CD4-positive, alpha-beta T cell (primary cell): Measurements from ENCODE around the gene AHRR. TPM values are rescaled to one million over a fixed set of nuclear protein-coding genes. Genes with fewer than 3 reads are reported as not detected.

Experiments used
- ATAC-seq: fragments of 200-7000 bp; cut with Tn5 transposase; one replicate; pipeline ENCODE4 v1.10.0; 2022; ENCODE audit warnings: mild to moderate bottlenecking; ENCODE audit not compliant: poor library complexity
- CTCF ChIA-PET: fragments of 350-600 bp; sonication (Branson Sonifier 250); formaldehyde crosslinking; loops from one replicate; lab custom pipeline; 2021; ENCODE audit warnings: antibody characterized with exemption, inconsistent platforms; lab: Charles Lee
- POLR2A ChIA-PET: fragments of 350-600 bp; sonication (Branson Sonifier 250); formaldehyde crosslinking; loops from one replicate; lab custom pipeline; 2021; ENCODE audit warnings: antibody characterized with exemption, inconsistent platforms; lab: Charles Lee
- DNase-seq, 14 experiments: peaks; one replicate each; pipeline ENCODE4 v3.0.0-alpha.2; 2013 to 2020; ENCODE audit warnings: mixed read lengths in 2 of 14
- H3K27ac ChIP-seq, 2 donors: one replicate each; pipeline versions ENCODE4 v1.5.1 to v1.7.0; 2013; ENCODE audit warnings: low read length in 2 of 2, low read depth in 1 of 2, mild to moderate bottlenecking in 1 of 2
- H3K27me3 ChIP-seq, 2 experiments: 1 replicate in 1 of 2; 2 replicates in 1 of 2; pipeline versions ENCODE4 v1.6.1 to v1.7.0; 2013; ENCODE audit warnings: low read length in 2 of 2, control low read depth in 1 of 2, mild to moderate bottlenecking in 1 of 2, moderate library complexity in 1 of 2; ENCODE audit not compliant: insufficient read depth in 2 of 2, control insufficient read depth in 1 of 2
- H3K36me3 ChIP-seq: one replicate; pipeline ENCODE4 v1.6.1; 2013; ENCODE audit warnings: low read length, control low read depth; ENCODE audit not compliant: insufficient read depth
- H3K4me1 ChIP-seq: one replicate; pipeline ENCODE4 v1.6.1; 2013; ENCODE audit warnings: low read length, control low read depth; ENCODE audit not compliant: insufficient read depth
- H3K4me3 ChIP-seq: one replicate; pipeline ENCODE4 v1.5.1; 2013; ENCODE audit warnings: mild to moderate bottlenecking, low read length, moderate library complexity
- H3K9me3 ChIP-seq, 2 experiments: 1 replicate in 1 of 2; 2 replicates in 1 of 2; pipeline versions ENCODE4 v1.6.1 to v1.7.0; 2013; ENCODE audit warnings: low read length in 2 of 2, mild to moderate bottlenecking in 2 of 2, control low read depth in 1 of 2, moderate library complexity in 1 of 2; ENCODE audit not compliant: control insufficient read depth in 1 of 2, insufficient read depth in 1 of 2
- H3K27ac Mint-ChIP-seq: one replicate; pipeline ENCODE4 v1.8.0; 2020; ENCODE audit warnings: mixed read lengths
- H3K27me3 Mint-ChIP-seq: one replicate; pipeline ENCODE4 v1.8.0; 2021; ENCODE audit warnings: mixed read lengths
- H3K36me3 Mint-ChIP-seq: one replicate; pipeline ENCODE4 v1.8.0; 2021; ENCODE audit warnings: low read depth, mixed read lengths
- H3K4me1 Mint-ChIP-seq: one replicate; pipeline ENCODE4 v1.8.0; 2021; ENCODE audit warnings: low read depth, mixed read lengths
- H3K4me3 Mint-ChIP-seq: one replicate; pipeline ENCODE4 v1.8.0; 2020; ENCODE audit warnings: mild to moderate bottlenecking, mixed read lengths
- H3K9me3 Mint-ChIP-seq: one replicate; pipeline ENCODE4 v1.8.0; 2020; ENCODE audit warnings: mixed read lengths
- CTCF ChIP-seq: fragments of 200-600 bp; IDR thresholded peaks from one replicate; pipeline ENCODE4 v1.8.0; 2022; ENCODE audit warnings: antibody characterized with exemption, mild to moderate bottlenecking
- intact Hi-C, 2 experiments: fragments of 100-400 bp; cut with DNase I in 1 of 2; cut with micrococcal nuclease in 1 of 2; formaldehyde crosslinking; loops; one replicate each; pipeline versions ENCODE4 v1.15.1 to v1.9.0; 2023 to 2025; cut with DNase I, micrococcal nuclease
- total RNA-seq, 174 experiments: library from RNA in 2 of 174; stranded (reverse) in 2 of 174; gene quantifications; one replicate each; pipeline ENCODE4 v1.2.3 and lab custom pipeline; 2021 to 2026

Gene AHRR
- total RNA-seq, 2 experiments from 2014 or later, result 0.45 to 0.63 TPM

DNA sequence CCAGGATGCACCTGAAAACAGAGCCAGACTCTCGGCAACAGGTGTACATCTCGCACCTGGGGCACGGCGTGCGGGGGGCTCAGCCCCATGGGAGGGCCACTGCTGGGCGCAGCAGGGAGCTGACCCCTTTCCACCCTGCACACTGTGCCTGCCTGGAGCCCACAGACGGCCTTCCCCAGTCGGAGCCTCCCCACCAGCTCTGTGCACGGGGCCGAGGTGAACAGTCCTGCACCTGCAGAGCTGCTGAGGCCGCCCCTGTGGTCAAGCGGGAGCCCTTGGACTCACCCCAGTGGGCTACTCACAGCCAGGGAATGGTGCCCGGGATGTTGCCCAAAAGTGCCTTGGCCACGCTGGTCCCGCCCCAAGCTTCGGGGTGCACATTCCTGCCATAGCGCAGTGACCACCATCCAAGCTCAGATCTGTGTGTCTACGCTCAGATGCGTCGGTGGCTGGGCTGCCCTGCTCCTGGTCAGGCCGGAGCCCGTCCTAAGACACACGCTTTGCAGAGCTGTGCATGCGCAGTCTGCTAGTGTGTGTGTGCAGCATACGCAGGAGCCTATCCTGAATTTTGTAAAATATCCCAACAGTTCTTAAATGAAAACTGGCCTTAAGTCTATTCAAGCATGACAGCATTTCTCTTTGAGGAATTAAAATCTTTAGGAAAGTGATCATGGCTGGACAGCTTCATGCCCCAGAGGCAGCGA lies 113.1 kb downstream of the AHRR start:
- ATAC-seq, result no peak
- no peak for TF ChIP-seq CTCF
- intact Hi-C loops, result no loop called here
- Mint-ChIP-seq H3K27ac (no peak overlapping the region), H3K9me3 (no peaks in the 10 kb centered on the region), H3K4me3 (no peak overlapping the region), H3K36me3 (no peaks in the 10 kb centered on the region), H3K4me1 (no peaks in the 10 kb centered on the region), H3K27me3 (peaks cover 8% of the 10 kb centered on the region)
- no peaks in the 10 kb centered on the region for H3K4me1 ChIP-seq
- H3K27me3 ChIP-seq, result peaks cover 0 to 4% of the 10 kb centered on the region in 2 experiments
- H3K9me3 ChIP-seq, result no peaks in the 10 kb centered on the region
- no peaks in the 10 kb centered on the region for H3K36me3 ChIP-seq
- ChIA-PET POLR2A (no interaction called here), CTCF (no interaction called here)
- no peak overlapping the region for H3K27ac ChIP-seq
- DNase-seq, result peak in 1 of 14 experiments; percentile 7
- H3K4me3 ChIP-seq, result no peak overlapping the region

DNA sequence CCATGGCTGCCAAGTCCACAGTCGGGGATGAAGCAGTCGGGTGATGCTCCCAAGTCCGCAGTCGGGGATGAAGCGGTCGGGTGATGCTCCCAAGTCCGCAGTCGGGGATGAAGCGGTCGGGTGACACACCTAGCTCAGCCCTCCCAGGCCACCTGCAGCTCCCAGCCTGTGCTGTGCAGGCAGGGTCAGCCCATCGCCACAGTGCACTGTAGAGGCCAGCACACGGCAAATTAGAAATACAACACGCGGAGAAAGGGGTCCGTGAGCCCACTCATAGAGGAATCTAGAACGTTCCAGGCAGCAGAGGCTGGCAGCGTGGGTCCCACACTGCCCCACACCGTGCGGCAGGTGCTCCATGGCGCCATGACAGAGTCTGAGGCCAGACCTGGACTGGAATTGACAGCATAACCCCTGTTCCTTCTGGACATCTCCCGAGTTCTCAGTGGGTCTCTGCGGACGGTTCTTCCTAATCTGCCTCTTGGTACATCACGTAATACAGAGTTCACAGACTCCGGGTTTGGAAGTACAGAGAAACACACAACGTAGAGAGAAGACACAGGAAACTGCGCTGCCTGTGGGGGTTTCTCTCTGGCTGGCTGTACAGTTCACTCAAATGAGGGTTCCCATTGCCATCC lies 113.8 kb downstream of the AHRR start:
- CTCF ChIA-PET, result no interaction called here
- POLR2A ChIA-PET, result no interaction called here
- H3K9me3 Mint-ChIP-seq, result no peaks in the 10 kb centered on the region
- DNase-seq, result no peak
- H3K4me1 Mint-ChIP-seq, result no peaks in the 10 kb centered on the region
- no peaks in the 10 kb centered on the region for H3K4me1 ChIP-seq
- ATAC-seq, result no peak
- no peak overlapping the region for H3K27ac Mint-ChIP-seq
- TF ChIP-seq CTCF, result no peak
- no peak overlapping the region for H3K4me3 ChIP-seq
- H3K4me3 Mint-ChIP-seq, result no peak overlapping the region
- H3K36me3 Mint-ChIP-seq, result no peaks in the 10 kb centered on the region
- intact Hi-C loops, result no loop called here
- H3K9me3 ChIP-seq, result no peaks in the 10 kb centered on the region
- no peaks in the 10 kb centered on the region for H3K36me3 ChIP-seq
- H3K27me3 ChIP-seq, result peaks cover 0 to 4% of the 10 kb centered on the region in 2 experiments
- no peak overlapping the region for H3K27ac ChIP-seq
- peaks cover 3% of the 10 kb centered on the region for H3K27me3 Mint-ChIP-seq

GRCh38 chr5:435961-436640 lies 114.6 kb downstream of the AHRR start:
- no peaks in the 10 kb centered on the region for H3K9me3 ChIP-seq
- ChIA-PET CTCF (no interaction called here), POLR2A (no interaction called here)
- no peaks in the 10 kb centered on the region for H3K9me3 Mint-ChIP-seq
- intact Hi-C loops, result no loop called here
- H3K27me3 Mint-ChIP-seq, result peaks cover 3% of the 10 kb centered on the region
- no peak overlapping the region for H3K27ac ChIP-seq
- no peaks in the 10 kb centered on the region for H3K4me1 Mint-ChIP-seq
- no peak overlapping the region for H3K4me3 ChIP-seq
- no peak overlapping the region for H3K4me3 Mint-ChIP-seq
- no peak for ATAC-seq
- H3K36me3 Mint-ChIP-seq, result no peaks in the 10 kb centered on the region
- H3K27ac Mint-ChIP-seq, result no peak overlapping the region
- H3K4me1 ChIP-seq, result no peaks in the 10 kb centered on the region
- H3K36me3 ChIP-seq, result no peaks in the 10 kb centered on the region
- no peak for TF ChIP-seq CTCF
- peaks cover 0 to 4% of the 10 kb centered on the region in 2 experiments for H3K27me3 ChIP-seq
- DNase-seq, result peak in 1 of 14 experiments; percentile 31
